Kidney capillary endothelial cell (primary cell): ENCODE data around the gene UGCG.
"Not testable (repeated sequence)": the region's sequence is repeated elsewhere in the genome, so short reads cannot be mapped to it uniquely, and the experiment has no call there.

Experiments
- DNase-seq: peaks from one replicate; pipeline ENCODE4 v3.0.0-alpha.2; 2018; ENCODE audit warnings: low spot score

UGCG gene

DNA sequence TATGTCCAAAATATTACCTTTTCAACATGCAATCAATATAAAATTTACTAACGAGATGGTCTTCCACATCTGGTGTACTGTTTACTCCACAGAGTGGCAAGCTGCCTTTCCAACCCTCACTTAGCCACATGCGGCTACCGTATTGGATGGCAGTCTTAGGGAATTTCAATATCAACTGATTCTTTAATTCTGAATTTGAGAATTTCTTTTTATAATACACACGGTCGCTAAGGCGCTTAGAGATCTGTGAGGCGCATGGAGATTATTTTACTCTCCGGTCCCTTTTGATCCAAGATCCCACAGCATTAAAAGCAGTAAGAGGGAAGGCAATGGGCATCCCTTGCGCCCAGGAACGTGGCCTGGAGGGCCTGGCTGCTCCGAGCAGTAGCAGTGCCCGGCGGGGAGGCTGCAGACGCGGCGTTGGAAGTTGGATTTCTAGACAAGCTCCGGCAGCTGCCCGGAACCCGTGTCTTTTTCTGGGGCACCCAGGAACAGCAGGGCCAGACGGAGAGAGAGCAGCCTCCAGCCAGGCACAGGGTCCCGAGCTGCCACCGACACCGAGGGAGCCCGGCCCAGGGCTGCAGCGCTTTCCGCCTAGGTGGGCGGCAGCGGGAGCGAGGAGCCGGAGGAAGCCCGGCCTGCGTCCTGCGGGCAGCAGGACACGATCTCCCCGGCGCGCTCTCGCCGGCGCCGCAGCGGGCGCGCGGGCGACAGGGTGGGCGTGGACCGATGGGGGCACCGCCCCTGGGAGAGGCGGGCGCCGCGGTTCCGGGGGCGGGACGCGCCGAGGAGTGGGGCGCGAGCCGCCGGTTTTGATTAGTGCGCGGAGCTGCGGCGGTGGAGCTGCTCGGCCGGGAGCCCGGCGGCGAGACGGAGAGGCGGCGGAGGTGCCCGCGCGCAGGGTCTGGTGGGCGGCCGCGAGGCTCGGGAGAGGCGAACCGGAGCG lies at the start of gene UGCG:
TSS of gene UGCG (plus strand) at position 819 of the 946 bp plus-strand sequence. CDS start 402 bp downstream, outside the sequence.
- DNase-seq = peak; percentile 87

DNA sequence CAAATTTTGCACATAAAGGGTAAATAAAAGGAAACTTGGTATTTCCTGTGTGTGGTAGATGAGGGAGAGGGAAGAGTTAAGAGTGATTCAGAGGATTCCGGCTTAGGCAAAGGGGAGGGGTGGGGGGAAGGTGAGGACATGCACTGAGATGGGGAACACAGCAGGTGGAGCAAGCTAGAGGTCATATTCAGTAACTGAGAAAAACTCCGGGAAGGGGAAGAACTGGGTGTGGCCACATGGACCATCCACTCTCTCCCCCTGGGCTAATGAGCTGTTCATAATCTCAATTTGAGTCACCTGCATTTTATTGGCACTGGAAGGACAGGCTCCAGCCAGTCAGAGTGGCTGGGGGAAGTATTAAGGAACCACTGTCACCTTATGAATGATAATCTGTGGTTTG lies 45.1 kb upstream of the UGCG start:
- no peak for DNase-seq

DNA sequence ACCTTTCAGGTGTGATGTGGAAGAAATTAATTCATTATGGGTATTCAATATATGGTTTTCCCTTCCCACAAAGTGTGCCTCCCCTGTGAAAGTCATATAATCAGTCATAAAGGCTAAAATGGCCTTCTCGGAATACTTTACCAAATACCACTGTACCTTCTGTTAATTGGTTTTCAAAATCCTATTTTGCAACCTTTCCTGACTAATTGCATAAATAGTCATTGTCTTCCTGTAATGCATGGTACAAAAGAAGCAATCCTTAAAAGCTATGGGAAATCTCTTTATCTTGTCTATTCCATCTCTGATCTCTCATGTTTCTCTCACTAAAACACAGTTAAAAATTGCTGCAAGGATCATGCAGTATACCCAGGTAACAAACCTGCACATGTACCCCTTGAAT lies 44.3 kb upstream of the UGCG start:
- no peak for DNase-seq

DNA sequence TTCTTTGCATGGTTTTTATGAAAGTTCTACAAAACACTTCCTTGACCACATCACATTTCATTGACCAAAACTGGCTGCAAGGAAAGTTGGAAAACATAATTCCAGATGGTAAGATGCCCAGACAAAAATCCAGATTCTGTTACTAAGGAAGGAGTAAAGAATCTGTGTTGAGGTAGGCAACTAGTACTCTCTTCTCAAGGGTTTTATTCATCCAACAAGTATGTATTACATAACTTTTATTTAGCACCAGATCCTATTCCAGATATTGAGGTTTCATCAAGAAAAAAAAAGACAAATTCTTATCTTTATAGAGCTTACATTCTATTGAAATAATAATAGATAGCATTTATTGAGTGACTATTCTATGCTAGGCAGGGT lies 43.2 kb upstream of the UGCG start:
- no peak for DNase-seq

DNA sequence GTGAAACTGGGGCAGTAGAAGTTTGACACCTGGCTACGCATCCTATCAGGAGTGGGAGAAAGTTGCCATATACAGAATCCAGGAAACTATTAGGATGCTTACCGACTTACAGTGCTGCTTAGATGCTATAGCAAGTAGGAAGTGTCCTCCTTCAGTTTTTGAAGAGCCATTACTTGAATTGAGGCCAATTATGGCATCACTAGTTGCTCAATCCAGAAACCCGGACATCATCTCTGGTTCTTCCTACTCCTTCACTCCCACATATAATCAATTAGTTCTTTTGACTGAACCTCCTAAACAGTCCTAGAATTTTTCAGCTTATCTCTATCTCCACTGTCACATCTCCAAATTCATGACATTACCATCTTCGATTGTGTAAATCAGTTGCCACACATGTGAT lies 41.8 kb upstream of the UGCG start:
- no peak for DNase-seq

DNA sequence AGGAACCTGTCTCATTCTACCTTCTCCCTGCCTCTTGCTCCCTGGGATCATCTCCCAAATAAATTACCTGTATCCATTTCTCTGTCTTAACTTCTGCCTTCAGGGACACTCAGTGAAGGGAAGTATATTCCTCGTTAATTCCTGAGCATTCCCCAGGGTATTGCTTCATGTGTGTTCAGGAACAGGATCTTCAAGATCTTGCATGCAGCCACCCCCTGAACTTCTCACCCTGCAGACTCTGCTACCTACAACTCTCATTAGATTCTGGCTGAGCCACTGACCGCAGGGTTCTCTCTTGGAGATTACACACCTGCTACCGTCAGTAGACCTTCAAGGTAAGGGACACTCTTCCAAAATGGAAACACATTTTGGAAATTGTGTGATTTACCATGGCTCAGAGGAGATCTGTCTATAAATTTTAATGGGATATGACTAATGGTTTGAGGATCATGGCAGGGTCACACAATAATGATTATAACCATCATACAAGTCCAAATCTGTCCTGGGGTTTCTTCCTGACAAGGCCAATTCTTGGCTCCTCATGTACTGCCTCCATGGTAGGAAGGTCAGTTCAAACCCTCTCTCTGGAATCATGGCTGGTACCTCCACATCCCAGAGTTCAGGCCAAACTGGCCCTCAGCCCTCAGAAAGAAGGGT lies 38.9 kb upstream of the UGCG start:
- DNase-seq = no peak

DNA sequence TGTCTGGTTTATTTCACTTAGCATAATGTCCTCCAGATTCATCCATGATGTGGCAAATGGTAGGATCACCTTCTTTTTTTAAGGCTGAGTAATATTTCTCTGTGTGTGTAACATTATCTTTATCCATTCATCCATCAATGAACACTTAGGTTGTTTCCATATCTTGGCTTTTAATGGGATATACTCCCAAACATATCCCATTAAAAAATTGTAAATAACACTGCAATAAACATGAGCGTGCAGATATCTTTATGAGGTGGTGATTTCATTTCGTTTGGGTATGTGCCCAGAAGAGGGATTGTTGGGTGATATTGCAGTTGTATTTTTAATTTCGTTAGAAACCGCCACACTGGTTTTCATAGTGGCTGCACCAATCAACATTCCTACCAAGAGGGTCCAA lies 36.2 kb upstream of the UGCG start:
- no peak for DNase-seq

DNA sequence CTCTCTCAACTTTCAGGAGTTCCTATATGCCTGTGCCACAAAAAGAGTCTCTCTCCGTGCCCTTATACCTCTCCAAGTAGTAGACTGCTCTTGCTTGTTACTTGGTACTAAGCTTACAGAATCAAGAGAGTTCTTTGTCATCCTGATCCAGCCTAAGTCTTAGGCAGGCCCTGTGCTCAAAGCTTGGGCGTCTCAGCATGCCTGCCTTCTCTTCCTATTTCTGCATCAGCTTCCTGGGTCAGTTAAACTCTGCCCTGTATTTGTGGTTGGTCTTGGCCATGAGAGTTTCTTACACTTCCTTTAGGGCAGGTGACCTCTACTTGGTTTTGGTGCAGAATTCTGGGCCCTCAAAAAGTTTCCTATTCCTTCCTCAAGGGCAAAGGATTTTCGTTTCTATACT lies 33.0 kb upstream of the UGCG start:
- DNase-seq = no peak

DNA sequence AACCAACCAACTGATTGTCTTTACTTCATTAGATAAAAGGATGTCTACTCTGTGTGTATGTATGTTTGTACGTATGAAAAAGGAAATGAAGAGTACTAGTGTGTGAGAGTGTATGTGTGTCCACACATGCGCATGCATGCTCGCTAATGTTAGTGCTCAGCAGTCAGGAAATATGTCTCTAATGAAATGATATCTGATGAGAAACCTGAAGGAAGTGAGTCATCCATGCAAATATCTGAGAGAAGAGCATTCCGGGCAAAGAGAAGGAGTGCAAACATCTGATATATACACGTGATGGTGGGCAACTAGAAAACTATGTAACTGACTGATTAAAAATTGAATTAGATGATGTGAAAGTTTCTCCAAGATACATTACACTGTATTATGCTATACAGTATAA lies 29.6 kb upstream of the UGCG start:
- DNase-seq = peak; percentile 48

DNA sequence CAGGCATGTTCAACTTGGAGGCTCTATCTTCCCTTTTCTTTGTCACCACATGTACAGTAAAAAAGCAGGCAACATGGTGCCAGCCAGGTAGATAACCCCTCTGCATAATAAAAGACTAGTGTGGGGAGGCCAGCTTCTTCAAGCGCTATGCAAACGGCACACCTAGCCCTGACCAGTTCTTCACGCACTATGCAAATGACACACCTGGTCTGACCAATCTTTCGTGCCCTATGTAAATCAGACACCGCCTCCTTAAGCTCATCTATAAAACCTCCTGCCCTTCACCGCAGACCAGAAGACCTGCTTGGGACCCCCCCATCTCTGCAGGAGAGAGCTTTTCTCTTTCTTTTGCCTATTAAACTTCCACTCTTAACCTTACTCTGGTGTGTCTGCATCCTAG lies 28.1 kb upstream of the UGCG start:
- no peak for DNase-seq

DNA sequence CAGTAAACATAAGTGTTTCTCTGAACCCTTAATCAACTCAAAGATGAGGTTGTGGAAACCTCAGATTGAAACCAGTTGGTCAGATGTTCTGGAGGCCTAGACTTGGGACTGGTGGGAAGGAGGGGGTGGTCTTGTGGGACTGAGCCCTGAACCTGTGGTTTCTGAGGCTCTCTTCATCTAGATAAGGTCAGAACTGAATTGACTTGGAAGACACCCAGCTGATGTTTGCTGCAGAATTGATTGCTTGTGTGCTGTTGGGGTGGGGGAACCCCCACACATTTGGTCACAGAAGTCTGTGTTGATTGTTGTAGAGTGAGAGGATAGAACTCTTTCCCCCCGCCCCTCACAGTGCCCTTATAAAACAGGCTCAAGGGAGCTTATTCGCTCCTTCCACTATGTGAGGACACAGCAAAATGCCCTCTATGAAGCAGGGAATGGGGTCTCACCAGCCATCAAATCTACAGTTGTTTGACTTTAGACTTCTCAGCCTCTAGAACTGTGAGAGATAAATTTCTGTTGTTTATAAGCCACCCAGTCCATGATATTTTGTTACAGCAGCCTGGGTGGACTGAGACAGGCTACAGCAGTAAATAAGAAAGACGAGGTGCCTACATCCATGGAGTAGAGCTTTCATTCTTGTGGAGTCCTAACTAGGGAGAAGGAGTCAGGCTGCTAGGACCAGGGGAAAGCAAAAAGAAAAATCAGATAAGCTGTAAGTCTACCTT lies 25.7 kb upstream of the UGCG start:
- no peak for DNase-seq

DNA sequence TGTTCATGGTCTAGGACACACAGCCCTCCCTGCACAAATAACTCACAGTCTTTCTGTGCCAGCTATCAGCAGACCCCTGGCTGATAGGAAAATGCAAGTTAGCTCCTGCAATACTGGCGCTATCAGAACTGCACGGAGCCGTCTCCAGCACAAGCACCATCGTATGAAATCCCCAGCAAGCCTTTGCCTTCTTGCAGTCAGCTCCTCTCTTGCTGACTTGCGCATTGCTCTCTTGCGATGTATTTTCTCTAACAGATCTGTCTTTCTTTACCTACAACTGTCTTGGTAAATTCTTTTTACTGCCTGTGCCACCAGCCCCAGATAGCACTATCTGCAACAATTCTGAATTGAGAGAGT lies 25.1 kb upstream of the UGCG start:
- no peak for DNase-seq

DNA sequence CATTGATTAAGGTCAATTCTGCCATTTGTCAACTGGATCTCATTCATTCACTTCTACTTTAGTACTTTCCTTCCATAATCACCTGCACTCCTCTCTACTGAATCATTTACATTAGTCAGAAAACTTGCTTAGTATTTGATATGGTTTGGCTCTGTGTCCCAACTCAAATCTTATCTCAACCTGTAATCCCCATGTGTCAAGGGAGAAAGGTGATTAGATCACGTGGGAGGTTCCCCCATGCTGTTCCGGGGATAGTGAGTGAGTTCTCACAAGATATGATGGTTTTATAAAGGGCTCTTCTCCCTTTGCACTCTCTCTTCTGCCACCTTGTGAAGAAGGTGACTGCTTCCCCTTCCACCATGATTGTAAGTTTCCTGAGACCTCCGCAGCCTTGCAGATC lies 23.7 kb upstream of the UGCG start:
- DNase-seq = no peak

DNA sequence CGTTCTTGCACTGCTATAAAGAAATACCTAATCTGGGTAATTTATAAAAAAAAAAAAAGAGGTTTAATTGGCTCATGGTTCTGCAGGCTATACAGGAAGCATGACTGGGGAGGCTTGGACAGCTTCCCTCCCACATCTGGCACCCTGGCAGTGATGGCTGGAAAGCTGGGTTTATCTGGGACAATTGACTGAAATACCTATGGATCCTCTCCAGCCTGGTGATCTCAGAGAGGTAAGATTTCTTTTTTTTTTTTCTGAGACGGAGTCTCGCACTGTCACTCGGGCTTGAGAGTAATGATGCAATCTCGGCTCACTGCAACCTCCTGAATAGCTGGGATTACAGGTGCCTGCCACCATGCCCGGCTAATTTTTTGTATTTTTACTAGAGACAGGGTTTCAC lies 22.7 kb upstream of the UGCG start:
- DNase-seq = no peak

DNA sequence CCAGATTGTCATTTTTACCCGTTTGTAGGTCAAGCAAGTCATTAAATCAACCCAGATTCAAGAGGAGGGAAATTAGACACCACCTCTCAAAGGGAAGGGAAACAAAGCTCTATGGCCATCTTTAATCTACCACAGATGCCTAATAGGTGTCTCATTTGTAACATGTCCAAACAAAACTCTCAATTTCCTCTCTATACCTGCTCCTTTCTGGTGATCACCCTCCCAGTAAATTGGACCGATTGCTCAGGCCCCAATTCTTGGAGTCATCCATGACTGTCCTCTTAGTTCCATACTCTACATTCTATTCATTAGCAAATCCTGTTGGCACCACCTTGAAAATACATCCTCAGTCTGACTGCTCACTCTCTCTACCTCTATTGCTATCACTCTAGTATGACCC lies 22.1 kb upstream of the UGCG start:
- no peak for DNase-seq

DNA sequence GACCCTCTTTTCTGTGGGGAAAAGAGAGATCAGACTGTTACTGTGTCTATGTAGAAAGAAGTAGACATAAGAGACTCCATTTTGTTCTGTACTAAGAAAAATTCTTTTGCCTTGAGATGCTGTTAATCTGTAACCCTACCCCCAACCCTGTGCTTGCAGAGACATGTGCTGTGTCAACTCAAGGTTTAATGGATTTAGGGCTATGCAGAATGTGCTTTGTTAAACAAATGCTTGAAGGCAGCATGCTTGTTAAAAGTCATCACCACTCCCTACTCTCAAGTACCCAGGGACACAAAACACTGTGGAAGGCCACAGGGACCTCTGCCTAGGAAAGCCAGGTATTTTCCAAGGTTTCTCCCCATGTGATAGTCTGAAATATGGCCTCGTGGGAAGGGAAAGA lies 21.3 kb upstream of the UGCG start:
- DNase-seq = not testable (repeated sequence)

DNA sequence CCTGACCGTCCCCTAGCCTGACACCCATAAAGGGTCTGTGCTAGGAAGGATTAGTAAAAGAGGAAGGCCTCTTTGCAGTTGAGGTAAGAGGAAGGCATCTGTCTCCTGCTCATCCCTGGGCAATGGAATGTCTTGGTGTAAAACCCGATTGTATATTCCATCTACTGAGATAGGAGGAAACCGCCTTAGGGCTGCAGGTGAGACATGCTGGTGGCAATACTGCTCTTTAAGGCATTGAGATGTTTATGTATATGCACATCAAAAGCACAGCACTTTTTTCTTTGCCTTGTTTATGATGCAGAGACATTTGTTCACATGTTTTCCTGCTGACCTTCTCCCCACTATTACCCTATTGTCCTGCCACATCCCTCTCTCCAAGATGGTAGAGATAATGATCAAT lies 20.9 kb upstream of the UGCG start:
- DNase-seq = not testable (repeated sequence)

DNA sequence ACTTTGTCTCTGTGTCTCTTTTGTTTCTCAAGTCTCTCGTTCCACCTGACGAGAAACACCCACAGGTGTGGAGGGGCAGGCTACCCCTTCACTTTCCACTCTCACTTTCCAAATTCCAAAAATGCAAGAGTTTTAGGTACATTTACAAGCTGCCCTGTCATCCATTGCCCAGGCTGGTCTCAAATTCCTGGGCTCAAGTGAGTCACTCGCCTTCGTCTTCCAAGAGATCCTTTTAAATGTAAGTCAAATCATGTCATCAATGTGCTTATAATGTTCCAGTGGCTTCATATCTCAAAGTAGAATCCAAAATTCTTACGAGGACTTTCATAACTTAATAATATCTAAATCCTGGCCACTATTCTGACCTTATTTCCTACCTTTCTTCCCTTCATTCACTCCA lies 20.4 kb upstream of the UGCG start:
- DNase-seq = no peak

DNA sequence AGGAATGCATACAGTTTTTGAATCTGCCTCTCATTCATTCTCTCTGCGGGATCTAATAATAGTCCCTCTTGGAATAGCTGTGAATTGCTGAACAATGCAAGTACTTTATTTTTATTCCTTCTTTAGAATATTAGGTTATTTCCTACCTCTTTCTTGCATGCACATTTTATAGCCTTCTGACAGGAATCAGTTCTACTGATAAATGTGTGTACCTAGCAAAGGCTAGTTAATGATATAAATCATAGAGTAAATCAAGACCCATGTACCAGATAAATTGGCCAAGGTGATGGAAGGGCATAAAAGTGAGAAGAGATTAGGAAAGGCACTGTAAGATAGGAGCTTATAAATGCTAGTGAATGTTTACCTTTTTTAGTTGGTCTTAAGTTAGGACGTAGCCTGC lies 19.2 kb upstream of the UGCG start:
- DNase-seq = no peak

DNA sequence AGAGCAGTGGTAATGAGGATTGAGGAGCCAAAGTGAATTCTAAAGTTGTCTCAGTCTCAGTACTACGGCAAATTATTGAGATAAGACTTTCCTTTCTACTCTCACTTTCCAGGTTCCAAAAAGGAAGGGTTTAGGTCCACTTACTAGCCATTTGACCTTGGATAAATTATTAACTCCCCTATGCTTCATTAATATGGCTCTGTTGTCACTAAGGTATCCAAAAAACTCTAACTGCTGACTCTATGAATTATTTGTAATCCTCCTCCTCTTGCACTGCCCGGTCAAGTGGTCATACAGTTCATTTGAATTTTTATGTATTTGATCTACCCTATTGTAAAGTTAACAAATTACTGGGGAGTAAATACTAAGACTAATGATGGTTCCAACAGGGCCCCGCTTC lies 17.7 kb upstream of the UGCG start:
- no peak for DNase-seq

DNA sequence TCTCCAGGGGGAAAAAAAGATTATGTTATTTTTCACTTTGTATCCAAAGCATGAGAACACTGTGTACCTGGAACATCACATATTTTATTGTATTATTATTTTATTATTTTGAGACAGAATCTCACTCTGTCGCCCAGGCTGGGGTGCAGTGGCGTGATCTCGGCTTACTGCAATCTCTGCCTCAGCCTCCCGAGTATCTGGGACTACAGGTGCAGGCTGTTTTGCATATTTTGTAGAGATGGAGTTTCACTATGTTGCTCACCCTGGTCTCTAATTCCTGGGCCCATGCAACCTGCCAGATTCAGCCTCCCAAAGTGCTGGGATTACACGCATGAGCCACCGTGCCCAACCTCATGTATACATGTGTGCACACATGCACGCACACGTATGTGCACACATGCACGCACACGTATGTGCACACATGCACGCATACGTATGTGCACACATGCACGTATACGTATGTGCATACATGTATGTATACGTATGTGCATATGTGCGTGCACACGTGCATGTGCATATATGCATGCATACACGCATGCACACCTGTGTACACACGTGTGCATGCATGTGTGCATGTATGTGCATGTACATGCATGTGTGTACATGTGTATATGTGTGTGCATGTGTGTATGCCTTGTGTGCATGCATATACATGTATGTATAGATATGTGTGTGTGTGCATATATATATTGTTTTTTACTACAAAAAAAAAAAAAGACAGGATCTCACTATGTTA lies 9.5 kb upstream of the UGCG start:
- no peak for DNase-seq

DNA sequence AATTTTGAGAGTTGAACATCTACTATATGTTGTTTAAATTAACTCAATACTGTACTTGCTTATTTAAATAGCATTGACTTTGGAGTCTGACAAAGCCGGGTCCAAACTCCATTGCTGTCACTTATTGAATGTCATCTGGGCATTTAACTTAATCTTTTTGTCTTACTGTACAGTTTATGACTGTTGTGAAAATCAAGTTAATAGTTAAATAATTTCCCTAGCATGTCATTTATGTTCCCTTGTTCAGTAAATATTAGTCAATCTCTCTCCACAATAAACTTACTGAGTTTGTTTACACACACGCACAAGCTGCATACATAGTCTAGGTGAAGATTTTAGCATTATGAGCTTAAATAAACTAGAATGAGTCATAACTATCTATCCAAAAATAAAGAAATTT lies 6.3 kb upstream of the UGCG start:
- DNase-seq = no peak
